Gastroesophageal sphincter (tissue), 4 donors: ENCODE data around the gene TFDP3. TPM values are rescaled to one million over a fixed set of nuclear protein-coding genes. Genes with fewer than 3 reads are reported as not detected.
A peak's percentile ranks its signal among the peaks of the same experiment; 100 is the strongest.

ENCODE experiments used
- ATAC-seq: fragments of 150-250 bp; one replicate; pipeline ENCODE4 v1.9.1; 2016; ENCODE audit warnings: mild to moderate bottlenecking, moderate library complexity
- H3K27ac ChIP-seq, 4 donors: fragments of 200-600 bp; sonication (generic) in 3 of 4; 1 replicate in 3 of 4; 2 replicates in 1 of 4; pipeline ENCODE4 v1.5.1; 2016 to 2019
- H3K27me3 ChIP-seq: fragments of 200-600 bp; sonication (generic); one replicate; pipeline ENCODE4 v1.5.1; 2019
- H3K36me3 ChIP-seq, 2 donors: fragments of 200-600 bp; sonication (generic); one replicate each; pipeline ENCODE4 v1.5.1; 2019; ENCODE audit warnings: control low read depth in 1 of 2
- H3K4me1 ChIP-seq, 3 donors: fragments of 200-600 bp; sonication (generic); 1 replicate in 2 of 3; 2 replicates in 1 of 3; pipeline ENCODE4 v1.5.1; 2016 to 2019; ENCODE audit warnings: control low read depth in 2 of 3
- H3K4me3 ChIP-seq, 2 donors: fragments of 200-600 bp; sonication (generic); one replicate each; pipeline ENCODE4 v1.5.1; 2019; ENCODE audit warnings: mild to moderate bottlenecking in 1 of 2, moderate library complexity in 1 of 2
- H3K9me3 ChIP-seq, 3 donors: fragments of 200-600 bp; sonication (generic); one replicate each; pipeline ENCODE4 v1.5.1; 2017 to 2019; ENCODE audit warnings: control low read depth in 2 of 3
- EP300 ChIP-seq: sonication (generic); formaldehyde crosslinking; IDR thresholded peaks from one replicate; pipeline ENCODE4 v1.6.1; 2017; ENCODE audit warnings: antibody characterized with exemption, mild to moderate bottlenecking
- WGBS, 2 donors: methylation state at CpG; one replicate each; pipeline ENCODE4 v1.1.5; 2018; ENCODE audit warnings: low coverage in 1 of 2; 5-methylcytosine and 5-hydroxymethylcytosine counted together
- small RNA-seq, 4 donors: library from RNA; depleted of rRNA; stranded (forward); fragments of <200 nt; gene quantifications; one replicate each; pipeline ENCODE3, GENCODE V24; 2016
- total RNA-seq, 4 donors: library from RNA; depleted of rRNA; stranded (reverse); fragments of >200 nt; gene quantifications; one replicate each; pipeline ENCODE4 v1.1.0, GENCODE V29; 2016
- TF ChIP-seq, protein P1 (sequence below), 4 experiments: fragments of 200-600 bp in 2 of 4; fragments of 450-650 bp in 2 of 4; sonication (generic) in 1 of 4; IDR thresholded peaks; one replicate each; pipeline ENCODE4 v1.5.1; 2017 to 2019; ENCODE audit warnings: antibody characterized with exemption in 4 of 4, mild to moderate bottlenecking in 2 of 4, moderate library complexity in 2 of 4

The TFDP3 gene
- total RNA-seq, 4 donors from 2014 or later, result 0.40 TPM; not detected in 3

DNA sequence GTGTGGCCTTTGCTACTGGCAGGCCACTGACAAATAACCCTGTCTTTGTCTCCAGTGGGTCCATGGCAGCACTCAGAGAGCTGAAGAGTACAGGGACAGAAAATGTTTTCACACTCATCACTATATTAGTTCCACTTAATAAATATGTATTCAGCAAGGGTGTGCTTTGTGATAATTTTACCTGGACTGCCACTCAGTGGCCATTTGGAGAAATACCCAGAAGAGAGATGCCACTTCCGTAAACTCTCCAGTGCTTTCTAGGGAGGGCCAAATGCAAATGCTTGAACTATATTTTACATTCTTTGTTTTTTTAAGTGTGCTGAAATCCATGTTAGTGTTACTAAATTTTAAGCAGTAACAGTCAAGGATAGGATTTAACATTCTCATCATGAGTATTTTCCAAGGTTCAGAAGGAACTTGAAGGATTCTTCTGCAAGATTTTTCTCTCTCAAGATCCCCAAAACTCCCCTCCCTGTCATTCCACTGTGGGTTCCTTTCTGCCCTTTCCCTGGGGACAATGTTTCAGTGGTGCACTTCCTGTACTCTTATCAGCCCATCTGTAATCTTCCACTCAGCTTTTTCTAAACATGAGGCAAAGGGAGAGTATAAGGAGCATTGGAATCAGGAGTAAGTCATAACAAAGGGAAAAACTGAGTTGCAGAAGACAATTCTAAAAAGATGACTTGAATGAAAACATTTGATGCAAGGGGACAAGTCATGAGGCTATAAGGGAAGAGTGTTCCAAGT, 46.0 kb downstream of the TFDP3 start:
- WGBS, 2 donors, result 11 to 50% methylated on average over 1 of the region's 1 CpG
- no peaks in the 10 kb centered on the region for H3K9me3 ChIP-seq

More for the DNA sequence above, 46.0 kb downstream of the TFDP3 start:
- H3K4me3 ChIP-seq, result no peak overlapping the region
- H3K36me3 ChIP-seq, result no peaks in the 10 kb centered on the region
- H3K4me1 ChIP-seq, result no peaks in the 10 kb centered on the region
- no peaks in the 10 kb centered on the region for H3K27me3 ChIP-seq
- TF ChIP-seq EP300, result no peak
- TF ChIP-seq, protein P1, sequence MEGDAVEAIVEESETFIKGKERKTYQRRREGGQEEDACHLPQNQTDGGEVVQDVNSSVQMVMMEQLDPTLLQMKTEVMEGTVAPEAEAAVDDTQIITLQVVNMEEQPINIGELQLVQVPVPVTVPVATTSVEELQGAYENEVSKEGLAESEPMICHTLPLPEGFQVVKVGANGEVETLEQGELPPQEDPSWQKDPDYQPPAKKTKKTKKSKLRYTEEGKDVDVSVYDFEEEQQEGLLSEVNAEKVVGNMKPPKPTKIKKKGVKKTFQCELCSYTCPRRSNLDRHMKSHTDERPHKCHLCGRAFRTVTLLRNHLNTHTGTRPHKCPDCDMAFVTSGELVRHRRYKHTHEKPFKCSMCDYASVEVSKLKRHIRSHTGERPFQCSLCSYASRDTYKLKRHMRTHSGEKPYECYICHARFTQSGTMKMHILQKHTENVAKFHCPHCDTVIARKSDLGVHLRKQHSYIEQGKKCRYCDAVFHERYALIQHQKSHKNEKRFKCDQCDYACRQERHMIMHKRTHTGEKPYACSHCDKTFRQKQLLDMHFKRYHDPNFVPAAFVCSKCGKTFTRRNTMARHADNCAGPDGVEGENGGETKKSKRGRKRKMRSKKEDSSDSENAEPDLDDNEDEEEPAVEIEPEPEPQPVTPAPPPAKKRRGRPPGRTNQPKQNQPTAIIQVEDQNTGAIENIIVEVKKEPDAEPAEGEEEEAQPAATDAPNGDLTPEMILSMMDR (IDR thresholded peaks at IDR 0.05), result peak; percentile 9 to 51 (median 24)
- no peak overlapping the region for H3K27ac ChIP-seq
- no peak for ATAC-seq

Small RNA genes lying within 50 kb of the gene (small RNA-seq; reads per million reads assigned to genes)
- 0 reads per million in 4 donors for gene RNU1-115P

Other genes with a start within 250 kb of the TFDP3 start
- not detected for gene USP26, start 121.2 kb downstream of the TFDP3 start, total RNA-seq
- 10 to 100 TPM; 62.7 to 97.1 (median 67.9) TPM for gene GPC4, start 197.1 kb upstream of the TFDP3 start, total RNA-seq